ENCODE measurements around the gene MYH11. TPM values are rescaled to one million over a fixed set of nuclear protein-coding genes. Genes with fewer than 3 reads are reported as not detected.

The MYH11 gene
- total RNA-seq, 1 donor from 2014 or later: 0.05 TPM

- Mint-ChIP-seq H3K36me3 (ENCODE audit: low read depth) (peaks cover 11% of the 10 kb centered on the region), H3K27me3 (ENCODE audit: low read depth) (no peaks in the 10 kb centered on the region), H3K4me3 (no peak overlapping the region), H3K9me3 (no peaks in the 10 kb centered on the region), H3K4me1 (no peaks in the 10 kb centered on the region), H3K27ac (ENCODE audit: unreplicated experiment) (peak overlapping the region; percentile 16)
- no peak for DNase-seq (ENCODE audit: low read depth, low spot score)
- TF ChIP-seq CTCF (conservative IDR thresholded peaks at IDR 0.05): no peak
Measured at GRCh38 chr16:15725641-15726240, 131.1 kb downstream of the MYH11 start.

- DNase-seq (ENCODE audit: low read depth, low spot score): no peak
- H3K4me3 Mint-ChIP-seq: no peak overlapping the region
Measured at GRCh38 chr16:15723808-15724207, 133.0 kb downstream of the MYH11 start.

GRCh38 chr16:15721018-15721417 is 135.8 kb downstream of the MYH11 start:
- Mint-ChIP-seq H3K4me1 (no peaks in the 10 kb centered on the region), H3K27me3 (ENCODE audit: low read depth) (no peaks in the 10 kb centered on the region)
- DNase-seq (ENCODE audit: low read depth, low spot score): no peak

More at GRCh38 chr16:15723808-15724207, 133.0 kb downstream of the MYH11 start:
- no peak for TF ChIP-seq CTCF (conservative IDR thresholded peaks at IDR 0.05)
- H3K4me1 Mint-ChIP-seq: no peaks in the 10 kb centered on the region
- no peak overlapping the region for H3K27ac Mint-ChIP-seq (ENCODE audit: unreplicated experiment)
- peaks cover 11% of the 10 kb centered on the region for H3K36me3 Mint-ChIP-seq (ENCODE audit: low read depth)
- no peaks in the 10 kb centered on the region for H3K27me3 Mint-ChIP-seq (ENCODE audit: low read depth)
- H3K9me3 Mint-ChIP-seq: no peaks in the 10 kb centered on the region

GRCh38 chr16:15716694-15717447 is 140.0 kb downstream of the MYH11 start:
- H3K36me3 Mint-ChIP-seq (ENCODE audit: low read depth): no peaks in the 10 kb centered on the region
- H3K27ac Mint-ChIP-seq (ENCODE audit: unreplicated experiment): no peak overlapping the region
- no peaks in the 10 kb centered on the region for H3K4me1 Mint-ChIP-seq
- H3K9me3 Mint-ChIP-seq: no peaks in the 10 kb centered on the region
- H3K27me3 Mint-ChIP-seq (ENCODE audit: low read depth): no peaks in the 10 kb centered on the region
- no peak overlapping the region for H3K4me3 Mint-ChIP-seq
- TF ChIP-seq CTCF (conservative IDR thresholded peaks at IDR 0.05): no peak
- no peak for DNase-seq (ENCODE audit: low read depth, low spot score)

More at GRCh38 chr16:15721018-15721417, 135.8 kb downstream of the MYH11 start:
- no peak for TF ChIP-seq CTCF (conservative IDR thresholded peaks at IDR 0.05)
- Mint-ChIP-seq H3K9me3 (no peaks in the 10 kb centered on the region), H3K36me3 (ENCODE audit: low read depth) (peaks cover 11% of the 10 kb centered on the region), H3K27ac (ENCODE audit: unreplicated experiment) (no peak overlapping the region), H3K4me3 (no peak overlapping the region)

- no peak overlapping the region for H3K27ac Mint-ChIP-seq (ENCODE audit: unreplicated experiment)
- H3K9me3 Mint-ChIP-seq: no peaks in the 10 kb centered on the region
- DNase-seq (ENCODE audit: low read depth, low spot score): no peak
- no peak overlapping the region for H3K4me3 Mint-ChIP-seq
- H3K27me3 Mint-ChIP-seq (ENCODE audit: low read depth): no peaks in the 10 kb centered on the region
- H3K4me1 Mint-ChIP-seq: no peaks in the 10 kb centered on the region
- no peaks in the 10 kb centered on the region for H3K36me3 Mint-ChIP-seq (ENCODE audit: low read depth)
- no peak for TF ChIP-seq CTCF (conservative IDR thresholded peaks at IDR 0.05)
Measured at GRCh38 chr16:15715221-15715620, 141.6 kb downstream of the MYH11 start.
